Umbilical cord (tissue), 2 donors: ENCODE results near the gene SIDT1. TPM values are rescaled to one million over a fixed set of nuclear protein-coding genes. Genes with fewer than 3 reads are reported as not detected.

Experiments used
- DNase-seq: peaks from one replicate; pipeline ENCODE4 v3.0.0-alpha.2; 2015; ENCODE audit warnings: low spot score
- total RNA-seq: library from RNA; depleted of rRNA; stranded (reverse); fragments of >200 nt; gene quantifications from one replicate; pipeline ENCODE4 v1.2.3, GENCODE V29; 2014; ENCODE audit warnings: low replicate concordance; ENCODE audit not compliant: insufficient read depth

Gene SIDT1
- total RNA-seq, 1 donor from 2014 or later, result 19.0 TPM

- no peak for DNase-seq
Observed at GRCh38 chr3:113594066-113594465, 61.7 kb downstream of the SIDT1 start.

GRCh38 chr3:113597596-113598354, 65.4 kb downstream of the SIDT1 start:
- peak; percentile 91 for DNase-seq

DNA sequence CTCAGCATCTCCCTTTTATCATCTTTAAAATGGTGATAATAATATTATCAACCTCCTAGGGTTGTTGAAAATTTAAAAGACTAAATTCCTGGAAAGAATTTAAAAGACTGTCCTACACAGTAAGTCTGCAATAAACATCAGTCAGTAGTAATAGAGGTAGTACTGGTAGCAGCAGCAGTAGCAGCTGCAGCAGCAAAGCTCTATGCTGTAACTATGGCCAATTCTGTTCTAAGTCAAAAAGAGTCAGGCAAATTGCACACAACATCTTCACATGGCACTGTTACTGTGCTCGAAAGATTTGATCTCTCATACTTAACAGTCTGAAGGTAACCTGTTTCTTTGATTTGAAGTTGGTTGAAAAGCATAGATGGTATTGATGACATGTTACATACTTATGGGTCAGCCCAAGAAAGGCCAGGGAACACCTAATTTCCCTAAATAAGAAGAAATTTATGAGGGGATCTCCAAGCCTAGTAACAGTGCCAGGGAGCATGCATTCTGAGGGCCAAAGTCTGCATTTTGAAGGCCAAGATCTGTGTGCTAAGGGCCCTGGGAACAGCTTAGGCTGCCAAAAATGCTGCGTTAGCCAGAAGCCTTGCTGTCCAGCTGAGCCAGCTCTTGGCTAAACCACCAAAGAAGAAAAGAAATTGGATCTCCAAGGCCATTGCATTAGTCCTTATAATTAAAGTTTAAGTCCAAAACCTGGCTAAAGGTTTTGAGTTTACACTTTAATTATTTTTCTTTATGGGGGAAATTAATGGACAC, 68.2 kb downstream of the SIDT1 start:
- no peak for DNase-seq

- no peak for DNase-seq
Observed at GRCh38 chr3:113601240-113601639, 68.9 kb downstream of the SIDT1 start.

DNA sequence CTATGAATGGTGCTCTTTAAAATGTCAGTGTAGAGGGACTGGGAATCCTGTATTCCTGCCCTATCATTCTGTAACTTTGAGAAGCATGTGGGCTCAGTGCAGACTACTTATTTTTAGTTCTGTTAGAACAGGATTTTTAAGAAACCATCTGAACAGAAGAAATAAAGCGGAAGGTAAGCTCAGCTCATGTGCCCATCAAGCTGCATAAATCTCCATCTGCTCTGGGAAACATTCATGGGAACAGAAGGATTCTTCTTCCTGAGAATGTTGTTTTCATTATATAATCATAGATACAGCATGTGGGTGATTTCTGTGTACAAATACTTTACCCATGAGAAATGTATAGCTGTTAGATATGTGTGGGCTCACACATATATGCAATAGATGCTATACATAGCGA, 69.9 kb downstream of the SIDT1 start:
- DNase-seq, result no peak

DNA sequence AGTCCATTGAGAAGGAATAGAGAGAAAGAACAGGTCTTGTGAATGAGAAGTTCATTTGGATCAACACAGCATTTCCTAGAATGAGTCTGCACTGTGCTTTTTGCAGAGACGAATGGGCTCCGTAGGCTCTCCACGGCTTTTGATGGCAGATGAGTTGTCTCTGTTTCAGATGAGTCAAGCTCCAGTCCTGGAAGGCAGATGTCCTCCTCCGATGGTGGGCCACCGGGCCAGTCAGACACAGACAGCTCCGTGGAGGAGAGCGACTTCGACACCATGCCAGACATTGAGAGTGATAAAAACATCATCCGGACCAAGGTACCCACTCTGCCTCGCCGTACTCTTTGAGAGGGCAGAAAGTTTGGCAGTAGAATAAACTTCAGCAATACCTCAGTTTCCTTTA, 70.5 kb downstream of the SIDT1 start:
- DNase-seq, result no peak

DNA sequence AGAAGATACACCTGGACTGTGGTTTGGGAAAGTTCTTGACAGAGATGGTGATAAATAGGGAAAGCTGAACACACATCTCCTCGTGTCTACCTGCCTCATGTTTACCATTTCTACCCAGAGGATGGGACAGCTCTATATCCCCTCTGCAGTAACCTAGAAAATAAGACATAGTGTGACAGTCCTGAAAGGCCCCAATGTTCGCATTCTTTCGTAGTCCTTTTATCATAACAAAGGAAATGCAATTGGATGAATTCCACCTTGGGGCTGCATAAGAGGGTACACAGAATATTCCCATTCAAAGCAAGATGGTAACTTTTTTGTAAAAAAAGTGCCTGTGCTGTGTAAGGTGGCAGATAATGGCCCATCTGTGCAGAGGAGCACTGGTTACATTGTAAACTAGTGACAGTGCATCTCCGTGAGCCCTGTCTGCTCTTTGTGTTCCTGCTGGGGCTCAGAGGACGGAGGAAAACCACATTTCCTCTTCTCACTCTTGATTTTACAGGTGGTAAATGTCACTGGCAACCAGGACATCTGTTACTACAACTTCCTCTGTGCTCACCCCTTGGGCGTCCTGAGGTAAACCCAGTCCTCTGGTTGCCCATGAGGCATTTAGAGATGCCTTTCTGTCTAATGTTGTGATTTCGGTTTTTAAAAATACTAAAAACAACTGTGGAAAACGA, 74.3 kb downstream of the SIDT1 start:
- no peak for DNase-seq

DNA sequence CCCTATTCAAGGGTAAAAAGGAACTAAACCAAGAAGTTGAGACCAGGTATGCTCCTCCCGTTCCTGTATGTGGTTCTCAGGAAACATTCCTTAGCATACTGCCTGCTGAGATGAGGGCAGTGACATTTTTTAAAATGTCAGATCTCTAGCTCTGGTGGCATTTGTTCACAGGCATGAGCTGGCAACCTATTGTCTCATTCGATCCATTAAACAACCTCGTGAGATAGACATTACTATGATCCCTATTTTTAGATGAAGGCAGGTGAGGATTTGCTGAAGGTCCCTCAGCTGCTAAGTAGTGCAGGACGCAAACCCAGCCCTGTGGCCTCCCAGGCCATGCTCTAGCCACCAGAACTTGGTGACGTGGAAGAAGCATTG, 74.9 kb downstream of the SIDT1 start:
- DNase-seq, result no peak

DNA sequence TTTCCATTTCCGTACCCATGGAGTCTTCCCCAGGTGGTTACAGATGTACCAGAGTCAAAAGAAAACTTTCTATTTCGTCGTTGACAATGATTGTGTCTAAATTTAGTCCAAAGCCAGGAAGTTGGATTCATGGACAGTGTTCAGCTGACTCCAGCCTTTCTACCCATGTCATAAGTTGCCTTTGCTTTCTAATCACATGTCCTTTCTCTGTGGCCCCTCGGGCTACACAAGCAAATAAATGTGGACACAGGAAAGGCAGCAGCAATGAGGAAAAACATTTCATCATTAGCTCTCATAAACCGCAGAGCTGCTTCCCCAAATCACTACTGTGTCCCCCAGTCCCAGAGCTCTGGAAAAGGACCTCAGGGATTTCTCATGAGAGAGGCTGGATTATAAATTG, 82.0 kb downstream of the SIDT1 start:
- DNase-seq, result peak; percentile 25

- peak; percentile 32 for DNase-seq
Observed at GRCh38 chr3:113615976-113616375, 83.6 kb downstream of the SIDT1 start.

GRCh38 chr3:113617726-113618125, 85.4 kb downstream of the SIDT1 start:
- no peak for DNase-seq

DNA sequence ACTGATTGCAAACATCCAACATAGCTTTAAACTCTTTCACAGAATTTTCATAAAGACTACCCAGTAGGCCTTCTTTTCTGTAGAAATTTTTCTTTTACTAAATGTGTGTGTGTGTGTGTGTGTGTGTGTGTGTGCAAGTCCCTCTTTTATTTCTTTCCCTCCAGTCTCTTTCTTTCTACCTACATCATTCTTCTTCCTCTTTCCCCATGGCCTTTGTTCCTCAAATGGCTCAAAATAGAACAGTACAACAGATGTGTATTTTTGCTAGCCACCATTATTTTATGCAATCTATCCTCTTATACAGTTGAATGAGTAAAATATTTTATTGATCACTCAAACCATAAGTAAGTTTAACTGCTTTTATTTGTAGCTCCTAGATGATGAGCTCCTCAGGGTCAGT, 87.7 kb downstream of the SIDT1 start:
- DNase-seq, result no peak

GRCh38 chr3:113623324-113623723, 91.0 kb downstream of the SIDT1 start:
- no peak for DNase-seq

DNA sequence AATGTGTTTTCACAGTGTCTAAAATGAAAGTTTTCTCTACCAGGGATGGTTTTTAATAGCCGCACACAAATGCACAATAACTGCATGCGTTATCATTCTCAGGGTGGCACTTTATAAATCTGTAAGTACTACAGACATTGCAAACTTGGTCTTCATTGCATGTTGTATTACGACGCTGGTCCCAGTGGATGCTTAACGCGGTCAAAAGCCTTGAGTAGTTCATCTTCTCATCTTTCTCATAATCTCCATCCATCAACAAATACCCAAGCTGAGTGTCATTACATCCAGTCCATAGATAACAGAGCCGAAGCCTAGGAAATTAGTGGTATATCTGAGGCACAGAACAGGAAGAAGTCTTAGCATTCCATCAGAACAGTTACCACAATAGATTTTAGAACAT, 91.5 kb downstream of the SIDT1 start:
- DNase-seq, result no peak

GRCh38 chr3:113625834-113626233, 93.5 kb downstream of the SIDT1 start:
- no peak for DNase-seq

- peak; percentile 66 for DNase-seq
Observed at GRCh38 chr3:113626503-113627371, 94.4 kb downstream of the SIDT1 start.

GRCh38 chr3:113628316-113628715, 96.0 kb downstream of the SIDT1 start:
- DNase-seq, result no peak

DNA sequence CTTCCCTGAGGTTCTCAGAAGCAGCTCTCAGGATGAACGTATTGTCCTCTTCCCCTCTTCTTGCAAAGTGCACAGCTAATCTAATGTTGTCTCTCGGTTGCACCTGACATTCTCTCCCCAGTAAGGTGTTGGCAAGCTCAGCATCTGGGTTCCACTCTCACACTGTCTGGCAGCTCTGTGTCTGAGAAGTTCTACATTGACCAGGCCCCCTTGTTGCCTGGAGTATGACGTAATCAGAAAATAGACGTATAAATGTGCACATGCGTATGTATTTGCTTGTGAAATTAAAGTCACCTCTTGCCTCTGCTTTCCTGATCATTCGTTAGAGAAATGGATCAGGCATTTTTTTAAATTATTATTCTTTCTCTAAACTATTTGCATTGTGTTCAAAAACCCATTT, 96.4 kb downstream of the SIDT1 start:
- no peak for DNase-seq

- DNase-seq, result peak; percentile 36
Observed at GRCh38 chr3:113629584-113630421, 97.4 kb downstream of the SIDT1 start.

DNA sequence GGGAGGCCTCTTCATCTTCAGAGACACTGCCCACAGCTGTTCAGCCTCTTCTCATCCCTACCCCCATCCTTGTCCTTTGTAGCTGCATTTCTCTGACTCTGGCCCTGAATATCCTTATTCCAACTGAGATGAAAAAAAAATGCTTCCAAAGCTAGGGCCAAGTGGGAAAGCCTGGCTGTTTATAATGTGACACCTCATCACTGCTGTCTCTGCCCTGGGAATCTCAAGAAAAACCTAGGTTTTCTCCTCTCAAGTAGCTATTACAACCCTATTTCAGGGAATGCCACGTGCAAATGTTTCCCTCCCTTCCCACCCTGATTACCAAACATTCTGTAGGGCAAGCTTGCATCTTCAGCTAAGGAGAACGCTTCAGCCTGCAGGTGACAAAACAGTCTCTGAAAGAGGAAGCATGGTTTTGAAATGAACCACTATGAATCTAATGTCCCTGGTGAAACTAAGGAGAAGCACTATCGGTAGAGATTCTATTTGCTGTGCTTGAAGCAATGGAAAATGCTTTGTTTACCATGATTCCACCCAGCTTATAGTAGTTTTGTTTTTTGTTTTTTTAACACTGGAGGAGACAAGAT, 98.7 kb downstream of the SIDT1 start:
- DNase-seq, result no peak
